ENCODE measurements around the gene RETREG1.
"Not testable (repeated sequence)": the region's sequence is repeated elsewhere in the genome, so short reads cannot be mapped to it uniquely, and the experiment has no call there.

RETREG1 gene, protein sequence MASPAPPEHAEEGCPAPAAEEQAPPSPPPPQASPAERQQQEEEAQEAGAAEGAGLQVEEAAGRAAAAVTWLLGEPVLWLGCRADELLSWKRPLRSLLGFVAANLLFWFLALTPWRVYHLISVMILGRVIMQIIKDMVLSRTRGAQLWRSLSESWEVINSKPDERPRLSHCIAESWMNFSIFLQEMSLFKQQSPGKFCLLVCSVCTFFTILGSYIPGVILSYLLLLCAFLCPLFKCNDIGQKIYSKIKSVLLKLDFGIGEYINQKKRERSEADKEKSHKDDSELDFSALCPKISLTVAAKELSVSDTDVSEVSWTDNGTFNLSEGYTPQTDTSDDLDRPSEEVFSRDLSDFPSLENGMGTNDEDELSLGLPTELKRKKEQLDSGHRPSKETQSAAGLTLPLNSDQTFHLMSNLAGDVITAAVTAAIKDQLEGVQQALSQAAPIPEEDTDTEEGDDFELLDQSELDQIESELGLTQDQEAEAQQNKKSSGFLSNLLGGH

GRCh38 chr5:16616536-16617273 is at the start of gene RETREG1:
Gene RETREG1 (minus strand): TSS chr5:16616997. CDS start chr5:16616971, 26 bp downstream.
- DNase-seq (ENCODE audit: low spot score) (no peak), FAIRE-seq (no peak)

DNA sequence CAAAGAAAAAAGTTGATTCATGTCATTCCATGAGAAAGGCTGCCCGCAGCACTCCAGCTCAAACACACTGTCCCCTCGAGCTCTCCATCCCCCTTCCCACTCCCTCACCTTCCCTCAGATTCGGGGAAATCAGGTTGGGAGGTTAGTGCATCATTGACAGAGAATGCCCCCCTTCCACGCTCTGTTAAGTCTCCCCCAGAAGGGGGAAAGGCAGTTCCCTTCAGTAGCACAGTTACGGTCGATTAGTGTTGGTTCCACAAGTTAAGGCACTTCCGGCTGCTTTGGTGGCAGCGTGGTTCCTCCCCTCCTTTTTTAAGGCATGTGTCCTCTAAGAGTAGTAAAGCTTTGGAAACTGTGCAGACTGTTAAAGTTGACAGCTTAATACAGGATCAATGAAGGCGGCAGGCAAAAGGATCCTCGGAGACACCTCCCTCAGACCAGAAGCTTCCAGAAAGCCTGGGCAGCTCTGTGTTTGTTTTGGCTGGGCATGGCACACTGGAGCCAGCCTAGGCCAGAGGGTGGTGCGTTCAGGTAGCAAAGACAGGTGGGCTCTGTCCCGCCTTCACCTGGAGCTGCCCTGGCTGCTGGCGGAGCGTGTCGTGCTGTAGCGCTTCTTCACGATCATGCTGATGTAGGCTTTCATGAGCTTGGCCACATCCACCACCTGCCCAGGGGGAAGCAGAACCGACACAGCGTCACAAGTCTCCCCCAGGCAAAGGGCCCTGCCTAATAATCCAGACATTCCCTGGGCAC is 49.5 kb upstream of the RETREG1 start:
- no peak for FAIRE-seq
- no peak for DNase-seq (ENCODE audit: low spot score)

DNA sequence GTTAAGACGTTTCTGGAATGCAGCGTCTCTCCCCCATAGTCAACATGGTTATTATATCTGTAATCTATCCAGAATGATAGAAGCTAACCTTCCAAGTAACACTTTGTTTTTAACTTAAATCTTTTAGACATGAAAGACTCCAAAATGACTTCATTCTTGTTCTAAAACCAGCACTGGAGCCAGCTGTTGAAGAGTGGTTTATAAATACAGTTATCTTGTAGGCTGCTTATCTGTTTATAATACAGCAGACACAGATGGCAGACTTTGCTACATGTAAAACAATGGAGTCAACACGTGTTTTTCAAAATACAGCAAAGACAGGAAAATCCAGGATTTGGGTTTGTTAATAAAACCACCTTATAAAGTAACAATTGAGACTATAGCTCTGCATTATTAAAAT is 48.8 kb upstream of the RETREG1 start:
- FAIRE-seq = no peak
- DNase-seq (ENCODE audit: low spot score) = no peak

DNA sequence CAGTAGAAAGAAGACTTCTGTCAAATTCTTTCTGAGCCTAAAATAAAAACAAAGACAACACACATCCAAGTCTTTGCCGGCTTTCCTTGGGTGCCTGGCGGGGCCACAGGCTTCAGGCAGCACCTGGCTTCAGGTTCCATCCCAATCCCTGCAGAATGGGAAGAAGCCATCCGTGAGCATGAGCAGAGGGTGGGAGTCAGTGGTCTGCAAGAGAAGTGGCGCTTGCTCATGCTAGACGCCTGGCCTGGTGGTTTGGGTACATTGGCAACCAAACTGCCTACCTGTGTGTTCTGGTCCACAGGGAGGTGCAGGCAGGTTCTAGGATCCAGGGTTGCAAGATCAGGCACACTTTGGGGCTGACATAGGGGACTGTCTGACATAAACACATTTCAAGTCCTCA is 47.6 kb upstream of the RETREG1 start:
- FAIRE-seq (no peak), DNase-seq (ENCODE audit: low spot score) (no peak)

DNA sequence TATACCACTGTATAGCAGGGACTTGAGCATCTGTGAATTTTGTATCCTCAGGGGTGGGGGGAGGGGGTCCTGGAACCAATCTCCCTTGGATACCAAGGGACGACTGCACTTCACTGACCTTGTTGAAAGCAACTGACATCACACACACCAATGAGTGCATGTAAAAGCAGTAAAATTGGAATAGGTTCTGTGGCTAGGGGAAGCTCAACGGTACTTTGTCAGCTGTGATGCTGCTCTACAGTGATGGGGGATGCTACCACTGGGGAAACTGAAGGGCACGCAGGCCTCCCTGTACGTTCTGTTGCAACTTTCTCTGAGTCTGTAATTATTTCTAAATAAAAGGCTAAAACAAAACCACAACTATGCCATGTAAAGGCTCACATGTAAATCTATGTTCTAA is 47.0 kb upstream of the RETREG1 start:
- FAIRE-seq = no peak
- no peak for DNase-seq (ENCODE audit: low spot score)

DNA sequence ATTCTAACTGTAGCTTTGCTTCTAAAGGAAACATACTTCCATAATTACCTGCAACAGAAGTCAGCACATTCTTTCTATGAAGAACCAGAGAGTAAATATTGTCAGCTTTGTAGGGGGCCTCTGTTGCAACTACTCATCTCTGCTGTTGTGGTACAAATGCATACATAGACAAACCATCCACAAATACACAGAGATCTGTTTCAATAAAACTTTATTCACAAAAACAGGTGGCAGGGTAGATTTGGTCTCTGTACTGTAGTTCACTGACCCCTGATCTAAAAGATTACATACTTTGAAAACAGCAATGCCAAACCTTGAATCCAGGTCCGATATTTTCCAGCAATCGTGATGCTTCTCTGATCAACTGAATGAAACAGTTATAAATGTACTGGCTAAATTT is 44.9 kb upstream of the RETREG1 start:
- FAIRE-seq = no peak
- no peak for DNase-seq (ENCODE audit: low spot score)

DNA sequence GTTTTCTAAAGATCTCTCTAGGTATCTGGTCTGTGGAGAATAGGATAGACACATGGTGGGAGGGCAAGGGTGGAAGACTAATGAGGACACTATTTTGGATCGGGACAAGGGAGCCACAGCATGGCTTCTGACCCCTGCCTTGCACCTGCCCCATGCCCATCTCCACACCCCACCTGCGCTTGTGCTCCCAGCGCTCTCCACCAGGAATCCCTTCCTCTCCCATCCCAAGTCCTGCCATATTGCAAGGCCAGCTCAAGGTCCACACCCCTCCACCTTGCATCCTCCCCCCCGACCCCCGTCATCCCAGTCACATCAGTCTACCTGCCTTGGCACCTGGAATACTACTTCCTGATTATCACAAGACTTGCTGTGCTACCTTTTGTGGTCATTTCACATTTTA is 44.2 kb upstream of the RETREG1 start:
- FAIRE-seq (no peak), DNase-seq (ENCODE audit: low spot score) (no peak)

- FAIRE-seq (no peak), DNase-seq (ENCODE audit: low spot score) (no peak)
Observed at GRCh38 chr5:16659536-16659935, 42.7 kb upstream of the RETREG1 start.

DNA sequence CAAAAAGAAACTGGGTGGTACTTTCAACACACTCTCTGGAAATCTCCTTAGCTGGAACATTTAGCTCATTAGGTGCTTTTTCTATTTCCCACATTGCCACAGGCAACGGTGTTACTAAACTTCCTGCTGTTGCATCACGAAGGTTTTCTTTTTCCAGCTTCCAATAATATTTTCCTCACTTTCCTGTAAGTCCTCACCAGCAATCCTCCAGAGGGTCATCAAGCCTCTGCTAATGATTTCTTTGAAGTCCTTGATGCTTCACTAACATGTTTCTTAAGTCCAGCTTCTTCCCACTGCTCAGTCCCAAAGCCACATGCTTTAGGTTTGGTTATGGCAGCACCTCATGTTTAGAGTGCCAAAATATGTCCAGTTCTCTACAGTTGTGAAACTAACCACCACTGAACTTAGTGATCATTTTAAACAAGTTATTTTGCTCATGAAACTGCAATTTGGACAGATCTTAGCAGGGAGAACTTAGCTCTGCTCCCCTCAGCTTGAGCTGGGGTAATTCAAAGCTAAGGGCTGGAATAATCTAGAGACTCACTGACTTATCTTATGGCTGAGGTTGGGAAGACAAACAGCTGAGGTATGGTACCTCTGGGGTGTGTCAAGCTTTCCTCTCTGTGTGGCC is 39.9 kb upstream of the RETREG1 start:
- no peak for FAIRE-seq
- DNase-seq (ENCODE audit: low spot score) = no peak

- FAIRE-seq (no peak), DNase-seq (ENCODE audit: low spot score) (no peak)
Observed at GRCh38 chr5:16654647-16655334, 38.0 kb upstream of the RETREG1 start.

- FAIRE-seq; DNase-seq (ENCODE audit: low spot score): not testable (repeated sequence)
Observed at GRCh38 chr5:16648739-16649138, 31.9 kb upstream of the RETREG1 start.

DNA sequence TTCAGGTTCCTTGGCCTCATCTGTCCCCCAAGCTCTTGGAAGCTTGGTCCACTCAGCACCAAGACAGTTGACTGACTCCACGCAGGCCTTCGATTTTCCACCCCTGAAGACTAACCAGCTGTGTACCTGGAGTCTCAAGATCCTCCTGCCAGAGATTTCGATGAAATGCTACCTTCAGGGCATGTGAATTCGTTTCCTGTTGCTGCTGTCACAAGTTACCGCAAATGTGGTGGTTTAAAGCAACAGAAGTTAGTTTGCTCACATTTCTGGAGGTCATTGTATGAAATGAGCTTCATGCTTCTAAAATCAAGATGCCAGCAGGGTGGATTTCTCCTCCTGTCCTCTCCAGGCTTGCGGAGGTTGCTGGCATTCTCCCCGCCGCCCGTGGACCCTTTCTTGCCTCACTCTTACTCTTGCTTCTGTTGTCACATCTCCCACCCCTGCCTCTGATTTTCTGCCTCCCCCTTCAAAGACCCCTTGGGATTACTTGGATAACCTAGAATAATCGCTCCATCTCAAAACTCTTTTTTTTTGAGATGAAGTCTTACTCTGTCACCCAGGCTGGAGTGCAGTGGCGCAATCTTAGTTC is 27.6 kb upstream of the RETREG1 start:
- DNase-seq (ENCODE audit: low spot score) (no peak), FAIRE-seq (no peak)

- DNase-seq (ENCODE audit: low spot score) (no peak), FAIRE-seq (no peak)
Observed at GRCh38 chr5:16642867-16643266, 26.1 kb upstream of the RETREG1 start.

GRCh38 chr5:16639206-16639605 is 22.4 kb upstream of the RETREG1 start:
- FAIRE-seq = no peak
- no peak for DNase-seq (ENCODE audit: low spot score)

DNA sequence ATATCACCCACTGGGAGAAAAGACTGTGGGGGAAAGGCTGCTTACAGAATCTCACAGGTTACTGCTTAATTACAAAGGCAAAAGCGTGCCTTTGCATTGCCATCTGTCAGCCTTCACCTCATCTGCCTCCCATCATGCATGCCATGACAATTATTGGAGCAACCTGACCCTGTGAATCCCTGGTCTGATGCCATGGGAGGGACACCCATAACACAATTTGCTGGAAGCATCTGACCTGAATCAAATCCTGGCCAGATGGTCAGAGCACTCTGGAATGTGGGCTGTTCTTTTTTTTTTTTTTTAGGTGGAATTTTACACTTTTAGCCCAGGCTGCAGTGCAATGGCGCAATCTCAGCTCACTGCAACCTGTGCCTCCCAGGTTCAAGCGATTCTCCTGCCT is 11.6 kb upstream of the RETREG1 start:
- no peak for DNase-seq (ENCODE audit: low spot score)
- FAIRE-seq = no peak

- FAIRE-seq (no peak), DNase-seq (ENCODE audit: low spot score) (no peak)
Observed at GRCh38 chr5:16626696-16627264, 10.0 kb upstream of the RETREG1 start.

DNA sequence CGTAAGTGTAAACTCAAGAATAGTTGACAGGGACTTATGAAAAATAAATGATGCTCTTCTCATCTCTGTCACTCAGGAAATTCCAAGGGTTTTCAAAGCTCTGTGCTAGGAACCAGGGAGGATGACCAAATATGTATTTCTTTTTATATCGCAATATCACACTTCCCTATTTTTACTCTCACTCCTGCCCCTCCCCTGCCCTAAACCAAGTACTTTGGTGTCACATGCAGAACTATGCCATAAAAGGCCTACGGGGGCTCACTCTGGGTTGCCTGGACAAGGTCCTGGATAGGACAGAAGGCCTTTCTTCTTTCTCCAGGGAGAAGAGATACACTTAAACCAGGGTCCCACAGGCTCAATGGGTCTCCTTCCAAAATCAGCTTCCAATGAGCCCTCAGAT is 8.3 kb upstream of the RETREG1 start:
- FAIRE-seq (no peak), DNase-seq (ENCODE audit: low spot score) (no peak)

DNA sequence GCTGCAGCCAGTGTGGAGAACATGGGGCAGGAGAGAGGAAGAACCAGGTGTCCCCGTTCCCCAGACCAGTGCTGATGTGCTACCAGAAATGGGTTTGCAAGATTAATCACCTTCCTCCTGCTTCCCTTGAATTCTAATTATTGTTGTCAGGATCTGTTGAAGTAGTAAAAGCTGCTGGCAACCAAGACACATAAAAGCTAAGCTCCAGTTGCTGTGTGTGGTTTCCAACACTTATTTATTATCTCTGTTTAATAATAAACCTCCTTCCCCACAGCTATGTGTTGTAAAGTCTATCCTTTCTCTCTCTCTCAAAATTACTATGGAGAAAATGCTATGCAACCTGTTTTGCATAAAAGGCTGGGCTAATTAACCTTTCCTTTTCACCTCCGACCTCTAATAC is 2.3 kb upstream of the RETREG1 start:
- no peak for FAIRE-seq
- no peak for DNase-seq (ENCODE audit: low spot score)

DNA sequence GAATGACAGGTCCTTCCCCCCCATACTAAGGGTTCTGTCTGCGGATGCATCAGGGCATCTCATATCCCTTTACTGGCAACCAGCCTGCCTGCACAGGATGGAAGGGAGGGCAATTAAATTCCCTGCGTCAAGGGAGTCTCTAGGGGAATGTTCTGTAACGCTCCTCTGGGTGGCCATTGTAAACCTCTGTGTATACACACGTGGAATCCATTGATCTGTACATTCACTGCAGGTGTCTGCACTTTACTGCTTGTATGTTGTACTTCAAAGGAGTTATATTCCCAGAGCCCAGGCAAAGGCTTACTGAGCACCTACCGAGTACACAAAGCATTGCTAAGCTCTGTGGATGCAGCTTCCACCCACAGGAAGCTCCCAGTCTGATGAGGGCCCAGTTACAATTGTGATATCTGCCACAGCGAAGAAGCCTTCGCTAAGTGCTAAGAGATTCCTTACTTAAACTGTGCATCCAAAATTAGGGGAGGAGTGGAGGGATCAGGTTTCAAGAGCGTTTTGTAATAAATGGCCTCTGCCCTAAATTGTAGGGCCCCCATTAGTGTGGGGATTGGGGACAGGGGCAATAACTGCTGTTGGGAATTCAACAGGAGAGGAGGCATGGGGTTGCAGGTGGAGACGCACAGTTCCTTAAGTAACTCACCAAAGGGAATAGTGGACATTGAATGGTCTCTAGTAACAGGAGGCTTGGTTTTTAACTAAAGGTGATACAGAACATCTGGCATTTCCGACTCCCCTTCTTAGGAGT is 1.5 kb upstream of the RETREG1 start:
- FAIRE-seq = no peak

More for the DNA sequence above, 1.5 kb upstream of the RETREG1 start:
- no peak for DNase-seq (ENCODE audit: low spot score)
